ENCODE results near the gene SMIM23. TPM values are rescaled to one million over a fixed set of nuclear protein-coding genes. Genes with fewer than 3 reads are reported as not detected.

Gene SMIM23
- total and polyA plus RNA-seq, 2 of the 4 experiments (the other 2 are of a cell fraction) = not detected

GRCh38 chr5:171774418-171774817 lies 11.2 kb upstream of the SMIM23 start:
- CTCF ChIA-PET = no interaction called here
- no TSS peak for BruUV-seq (replicated peaks)
- Histone ChIP-seq H3K9me3 (ENCODE audit: control insufficient read depth, insufficient read depth, low read length) (peaks cover 6% of the 10 kb centered on the region), H3K4me3 (ENCODE audit: insufficient read depth, low read depth, low read length) (no peak overlapping the region), H3K14ac (replicated peaks; ENCODE audit: low read depth, low read length) (no peak overlapping the region), H3K23ac (ENCODE audit: low read depth, low read length) (no peak overlapping the region), H4K8ac (ENCODE audit: low read depth in 2 of 2, low read length in 2 of 2) (no peak overlapping the region), H3K27ac (ENCODE audit: insufficient read depth, low read length) (no peak overlapping the region), H3K18ac (ENCODE audit: low read depth, low read length) (no peak overlapping the region), H2BK15ac (ENCODE audit: low read depth, low read length) (no peak overlapping the region), H3K36me3 (ENCODE audit: control insufficient read depth, insufficient read depth, low read length) (no peaks in the 10 kb centered on the region), H3K79me1 (ENCODE audit: low read depth in 1 of 2, low read length in 2 of 2) (no peaks in the 10 kb centered on the region), H3K9me1 (ENCODE audit: insufficient read depth, low read length) (no peaks in the 10 kb centered on the region), H3K4ac (ENCODE audit: low read depth, low read length) (no peak overlapping the region), H3K56ac (ENCODE audit: extremely low read depth, insufficient read depth, low read length) (no peak overlapping the region), H4K91ac (ENCODE audit: insufficient read depth, low read depth, low read length) (no peak overlapping the region), H2BK20ac (ENCODE audit: low read depth, low read length) (no peak overlapping the region), H3K4me2 (ENCODE audit: low read depth, low read length) (no peak overlapping the region), H2BK5ac (ENCODE audit: low read depth, low read length, poor library complexity, severe bottlenecking) (no peak overlapping the region), H2BK120ac (ENCODE audit: low read depth, low read length) (no peak overlapping the region), H4K20me1 (ENCODE audit: insufficient read depth, low read length) (no peaks in the 10 kb centered on the region), H4K5ac (ENCODE audit: low read depth, low read length) (no peak overlapping the region), H2AK5ac (ENCODE audit: low read depth, low read length) (no peak overlapping the region), H3K4me1 (ENCODE audit: control insufficient read depth, insufficient read depth, low read length) (no peaks in the 10 kb centered on the region), H3K9ac (ENCODE audit: low read depth, low read length) (no peak overlapping the region), H2AK9ac (replicated peaks; ENCODE audit: low read depth, low read length, poor library complexity) (no peak overlapping the region), H3K27me3 (ENCODE audit: control insufficient read depth, insufficient read depth, low read length) (peaks cover 24% of the 10 kb centered on the region), H2AFZ (replicated peaks; ENCODE audit: low read length, poor library complexity) (no peak overlapping the region)
- ATAC-seq (ENCODE audit: low read depth) (no peak), DNase-seq (no peak)
- TF ChIP-seq SMC3 (IDR thresholded peaks at IDR 0.05; ENCODE audit: low read depth, low read length) (no peak), RFX5 (IDR thresholded peaks at IDR 0.05; ENCODE audit: low read depth, low read length) (no peak), CEBPB (IDR thresholded peaks at IDR 0.05; ENCODE audit: low read depth, low read length) (no peak)
- POLR2A ChIA-PET (ENCODE audit: unreplicated experiment) = no interaction called here
- 97% methylated on average over 5 of the region's 9 CpGs; no CpG with 5 or more reads in 1 of the 2 experiments for WGBS, 2 experiments (ENCODE audit: extremely low coverage in 2 of 2, insufficient read length in 1 of 2)
- in situ Hi-C loops (cut with MboI; ENCODE audit: low sequenced_read_pairs) (no loop called here), intact Hi-C loops (cut with micrococcal nuclease) (no loop called here), dilution Hi-C loops (cut with HindIII; ENCODE audit: low sequenced_read_pairs, unreplicated experiment) (no loop called here)
